ENCODE data around the gene RFLNA. TPM values are rescaled to one million over a fixed set of nuclear protein-coding genes. Genes with fewer than 3 reads are reported as not detected.

Gene RFLNA
- polyA plus RNA-seq, 2 donors = 0.14 to 0.28 TPM

DNA sequence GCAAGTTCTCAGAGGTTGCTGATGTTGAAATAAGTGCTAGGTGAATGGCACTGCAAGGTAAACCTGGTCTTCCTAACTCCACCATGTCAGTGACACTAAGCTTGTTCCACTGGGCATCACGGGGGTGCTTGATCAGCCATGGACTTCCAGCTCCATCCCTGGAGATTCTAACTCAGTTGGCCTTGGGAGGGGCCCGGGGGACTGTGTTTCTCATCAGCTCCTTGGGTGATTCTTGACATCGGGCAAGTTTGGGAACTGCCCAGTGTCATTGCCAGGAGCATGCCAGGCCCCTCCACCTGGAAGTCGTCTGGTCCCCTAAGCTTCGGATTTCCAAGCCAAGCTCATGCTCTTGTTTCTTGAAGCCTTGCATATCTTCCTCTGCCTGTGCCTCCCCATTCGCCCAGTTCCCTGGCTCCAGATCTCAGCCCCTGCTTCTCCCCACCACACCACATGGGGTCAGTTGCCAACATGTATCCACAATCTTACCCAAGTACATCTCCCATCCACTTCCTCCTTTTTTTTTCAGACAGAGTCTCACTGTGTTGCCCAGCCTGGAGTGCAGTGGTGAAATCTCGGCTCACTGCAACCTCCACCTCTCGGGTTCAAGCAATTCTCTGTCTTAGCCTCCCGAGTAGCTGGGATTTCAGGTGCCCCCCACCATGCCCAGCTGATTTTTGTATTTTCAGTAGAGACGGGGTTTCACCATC is 30.7 kb upstream of the RFLNA start:
- no peaks in the 10 kb centered on the region for H3K4me1 ChIP-seq (ENCODE audit: control insufficient read depth in 2 of 2, insufficient read depth in 2 of 2, low read length in 1 of 2)
- no peak overlapping the region for H3K27ac ChIP-seq (ENCODE audit: low read depth in 2 of 2, low read length in 1 of 2)
- H3K4me3 ChIP-seq (ENCODE audit: low read depth in 1 of 2, low read length in 2 of 2) = no peak overlapping the region
- WGBS, 2 donors = 93% methylated on average over 10 of the region's 10 CpGs
- no peaks in the 10 kb centered on the region for H3K9me3 ChIP-seq (ENCODE audit: control insufficient read depth in 2 of 2, insufficient read depth in 1 of 2, low read depth in 1 of 2, low read length in 1 of 2)
- H3K36me3 ChIP-seq (ENCODE audit: control insufficient read depth in 2 of 2, insufficient read depth in 2 of 2, low read length in 1 of 2) = no peaks in the 10 kb centered on the region
- H3K27me3 ChIP-seq (ENCODE audit: control insufficient read depth in 1 of 2, insufficient read depth in 2 of 2, low read length in 2 of 2) = no peaks in the 10 kb centered on the region

GRCh38 chr12:124264879-124265278 is 30.0 kb upstream of the RFLNA start:
- 92 to 93% methylated on average over 7 of the region's 7 CpGs for WGBS, 2 donors

DNA sequence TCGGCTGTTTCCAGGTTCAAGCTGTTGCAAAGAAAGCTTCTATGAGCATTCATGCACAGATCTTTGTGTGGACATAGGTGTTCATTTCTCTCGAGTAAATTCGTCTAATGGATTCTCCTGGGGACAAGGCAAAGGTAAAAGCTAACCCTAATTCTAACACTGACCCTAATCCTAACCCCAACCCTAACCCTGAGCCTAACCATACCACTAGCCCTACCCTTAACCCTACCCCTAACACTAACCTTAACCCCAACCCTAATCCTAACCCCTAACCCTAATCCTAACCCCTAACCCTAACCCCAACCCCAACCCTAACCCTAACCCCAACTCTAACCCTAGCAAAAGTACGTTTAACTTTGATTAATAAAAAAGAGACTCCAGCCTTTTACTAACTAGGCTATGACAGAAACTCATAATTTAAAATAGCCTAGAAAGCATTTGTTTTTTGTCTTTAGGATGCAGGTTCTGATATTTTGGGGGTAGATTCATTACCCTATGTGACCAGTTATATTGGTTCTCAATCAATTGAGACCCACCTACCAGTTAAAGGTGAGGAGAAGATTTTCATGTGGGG is 27.6 kb upstream of the RFLNA start:
- 76 to 80% methylated on average over 4 of the region's 4 CpGs for WGBS, 2 donors
- Histone ChIP-seq H3K27me3 (ENCODE audit: control insufficient read depth in 1 of 2, insufficient read depth in 2 of 2, low read length in 2 of 2) (no peaks in the 10 kb centered on the region), H3K27ac (ENCODE audit: low read depth in 2 of 2, low read length in 1 of 2) (no peak overlapping the region), H3K9me3 (ENCODE audit: control insufficient read depth in 2 of 2, insufficient read depth in 1 of 2, low read depth in 1 of 2, low read length in 1 of 2) (no peaks in the 10 kb centered on the region), H3K36me3 (ENCODE audit: control insufficient read depth in 2 of 2, insufficient read depth in 2 of 2, low read length in 1 of 2) (no peaks in the 10 kb centered on the region), H3K4me3 (ENCODE audit: low read depth in 1 of 2, low read length in 2 of 2) (no peak overlapping the region), H3K4me1 (ENCODE audit: control insufficient read depth in 2 of 2, insufficient read depth in 2 of 2, low read length in 1 of 2) (no peaks in the 10 kb centered on the region)

More at GRCh38 chr12:124264879-124265278, 30.0 kb upstream of the RFLNA start:
- Histone ChIP-seq H3K27me3 (ENCODE audit: control insufficient read depth in 1 of 2, insufficient read depth in 2 of 2, low read length in 2 of 2) (no peaks in the 10 kb centered on the region), H3K9me3 (ENCODE audit: control insufficient read depth in 2 of 2, insufficient read depth in 1 of 2, low read depth in 1 of 2, low read length in 1 of 2) (no peaks in the 10 kb centered on the region), H3K27ac (ENCODE audit: low read depth in 2 of 2, low read length in 1 of 2) (no peak overlapping the region), H3K36me3 (ENCODE audit: control insufficient read depth in 2 of 2, insufficient read depth in 2 of 2, low read length in 1 of 2) (no peaks in the 10 kb centered on the region), H3K4me3 (ENCODE audit: low read depth in 1 of 2, low read length in 2 of 2) (no peak overlapping the region), H3K4me1 (ENCODE audit: control insufficient read depth in 2 of 2, insufficient read depth in 2 of 2, low read length in 1 of 2) (no peaks in the 10 kb centered on the region)

DNA sequence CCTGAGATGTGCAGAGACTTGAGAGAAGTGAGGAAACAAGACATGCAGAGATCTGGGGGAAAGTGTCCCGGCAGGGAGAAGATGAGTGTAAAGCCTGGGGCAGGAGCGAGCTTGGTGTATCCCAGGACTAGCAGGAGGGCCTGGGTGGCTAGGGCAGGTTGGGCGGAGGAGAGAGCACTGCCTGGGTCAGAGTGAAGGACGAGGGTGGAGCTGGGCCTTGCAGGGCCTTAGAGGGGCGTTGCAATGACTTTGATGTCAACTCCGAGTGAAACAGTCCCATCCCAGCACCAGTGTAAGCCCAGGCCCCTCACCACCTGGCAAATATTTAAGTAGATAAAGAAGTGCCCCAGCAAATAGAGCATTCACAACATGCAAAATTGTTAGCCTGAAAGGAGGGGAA is 24.2 kb upstream of the RFLNA start:
- H3K4me3 ChIP-seq (ENCODE audit: low read depth in 1 of 2, low read length in 2 of 2) = no peak overlapping the region
- no peaks in the 10 kb centered on the region for H3K36me3 ChIP-seq (ENCODE audit: control insufficient read depth in 2 of 2, insufficient read depth in 2 of 2, low read length in 1 of 2)
- 87 to 88% methylated on average over 6 of the region's 6 CpGs for WGBS, 2 donors
- H3K9me3 ChIP-seq (ENCODE audit: control insufficient read depth in 2 of 2, insufficient read depth in 1 of 2, low read depth in 1 of 2, low read length in 1 of 2) = no peaks in the 10 kb centered on the region
- no peaks in the 10 kb centered on the region for H3K27me3 ChIP-seq (ENCODE audit: control insufficient read depth in 1 of 2, insufficient read depth in 2 of 2, low read length in 2 of 2)
- H3K27ac ChIP-seq (ENCODE audit: low read depth in 2 of 2, low read length in 1 of 2) = no peak overlapping the region
- H3K4me1 ChIP-seq (ENCODE audit: control insufficient read depth in 2 of 2, insufficient read depth in 2 of 2, low read length in 1 of 2) = no peaks in the 10 kb centered on the region

GRCh38 chr12:124273630-124274029 is 21.3 kb upstream of the RFLNA start:
- 92 to 94% methylated on average over 3 of the region's 3 CpGs for WGBS, 2 donors
- Histone ChIP-seq H3K4me1 (ENCODE audit: control insufficient read depth in 2 of 2, insufficient read depth in 2 of 2, low read length in 1 of 2) (no peaks in the 10 kb centered on the region), H3K27ac (ENCODE audit: low read depth in 2 of 2, low read length in 1 of 2) (no peak overlapping the region), H3K36me3 (ENCODE audit: control insufficient read depth in 2 of 2, insufficient read depth in 2 of 2, low read length in 1 of 2) (no peaks in the 10 kb centered on the region), H3K27me3 (ENCODE audit: control insufficient read depth in 1 of 2, insufficient read depth in 2 of 2, low read length in 2 of 2) (no peaks in the 10 kb centered on the region), H3K9me3 (ENCODE audit: control insufficient read depth in 2 of 2, insufficient read depth in 1 of 2, low read depth in 1 of 2, low read length in 1 of 2) (no peaks in the 10 kb centered on the region), H3K4me3 (ENCODE audit: low read depth in 1 of 2, low read length in 2 of 2) (no peak overlapping the region)

DNA sequence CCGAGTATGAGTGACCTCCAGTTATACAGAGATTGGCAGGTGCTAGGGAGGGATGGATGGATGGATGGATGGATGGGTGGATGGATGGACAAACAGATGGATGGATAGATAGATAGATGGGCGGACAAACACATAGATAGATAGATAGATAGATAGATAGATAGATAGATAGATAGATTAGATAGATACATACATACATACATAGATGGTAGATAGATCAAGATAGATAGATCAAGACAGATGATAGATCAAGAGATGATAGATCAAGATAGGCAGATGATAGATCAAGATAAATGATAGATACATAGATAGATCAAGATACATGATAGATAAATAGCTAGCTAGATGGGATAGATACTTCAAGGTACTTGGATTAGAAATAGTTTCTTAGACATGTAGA is 18.6 kb upstream of the RFLNA start:
- no peaks in the 10 kb centered on the region for H3K36me3 ChIP-seq (ENCODE audit: control insufficient read depth in 2 of 2, insufficient read depth in 2 of 2, low read length in 1 of 2)
- H3K9me3 ChIP-seq (ENCODE audit: control insufficient read depth in 2 of 2, insufficient read depth in 1 of 2, low read depth in 1 of 2, low read length in 1 of 2) = no peaks in the 10 kb centered on the region
- 88% methylated on average over 2 of the region's 2 CpGs for WGBS, 2 donors
- H3K4me3 ChIP-seq (ENCODE audit: low read depth in 1 of 2, low read length in 2 of 2) = no peak overlapping the region
- H3K27ac ChIP-seq (ENCODE audit: low read depth in 2 of 2, low read length in 1 of 2) = no peak overlapping the region
- H3K27me3 ChIP-seq (ENCODE audit: control insufficient read depth in 1 of 2, insufficient read depth in 2 of 2, low read length in 2 of 2) = peaks cover 0 to 2% of the 10 kb centered on the region in 2 donors
- no peaks in the 10 kb centered on the region for H3K4me1 ChIP-seq (ENCODE audit: control insufficient read depth in 2 of 2, insufficient read depth in 2 of 2, low read length in 1 of 2)

GRCh38 chr12:124277394-124278241 is 17.3 kb upstream of the RFLNA start:
- WGBS, 2 donors = 46 to 48% methylated on average over 16 of the region's 16 CpGs
- no peaks in the 10 kb centered on the region for H3K36me3 ChIP-seq (ENCODE audit: control insufficient read depth in 2 of 2, insufficient read depth in 2 of 2, low read length in 1 of 2)
- no peaks in the 10 kb centered on the region for H3K4me1 ChIP-seq (ENCODE audit: control insufficient read depth in 2 of 2, insufficient read depth in 2 of 2, low read length in 1 of 2)
- H3K27me3 ChIP-seq (ENCODE audit: control insufficient read depth in 1 of 2, insufficient read depth in 2 of 2, low read length in 2 of 2) = peaks cover 0 to 2% of the 10 kb centered on the region in 2 donors
- H3K9me3 ChIP-seq (ENCODE audit: control insufficient read depth in 2 of 2, insufficient read depth in 1 of 2, low read depth in 1 of 2, low read length in 1 of 2) = no peaks in the 10 kb centered on the region
- no peak overlapping the region for H3K4me3 ChIP-seq (ENCODE audit: low read depth in 1 of 2, low read length in 2 of 2)
- H3K27ac ChIP-seq (ENCODE audit: low read depth in 2 of 2, low read length in 1 of 2) = no peak overlapping the region

DNA sequence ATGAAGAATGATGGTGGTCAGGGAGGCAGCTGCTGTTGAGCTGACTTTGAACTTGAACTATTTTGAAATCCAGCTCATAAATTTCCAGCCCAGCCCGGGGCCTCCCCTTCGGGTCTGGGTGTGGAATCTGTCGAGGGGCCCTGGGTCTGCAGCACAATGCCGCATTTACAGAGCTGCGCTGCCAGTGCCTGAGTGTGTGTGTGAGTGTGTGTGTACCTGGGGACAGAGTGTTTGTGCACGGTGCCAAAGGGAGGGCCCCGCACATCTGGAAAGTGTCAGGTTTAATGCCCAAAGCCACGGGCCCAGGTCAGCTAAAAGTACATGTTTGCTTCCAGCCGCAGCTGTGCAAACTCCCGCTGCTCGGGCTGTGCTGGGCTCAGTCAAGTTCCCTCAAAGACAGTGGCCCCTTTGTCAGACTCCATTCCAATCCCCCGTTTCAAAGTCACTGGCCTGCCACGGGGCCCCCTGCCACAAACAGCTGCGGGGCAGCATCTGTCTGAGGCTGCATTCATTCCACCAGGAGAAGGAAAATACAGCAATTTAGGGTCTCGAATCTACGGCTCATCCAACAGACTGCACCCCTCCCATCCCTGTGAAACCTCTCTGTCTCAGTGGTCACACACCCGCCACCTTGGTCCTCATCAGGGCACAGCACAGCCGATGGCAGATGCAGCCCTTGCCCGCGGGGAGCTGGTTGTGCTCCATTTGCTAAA is 16.3 kb upstream of the RFLNA start:
- H3K36me3 ChIP-seq (ENCODE audit: control insufficient read depth in 2 of 2, insufficient read depth in 2 of 2, low read length in 1 of 2) = no peaks in the 10 kb centered on the region
- H3K9me3 ChIP-seq (ENCODE audit: control insufficient read depth in 2 of 2, insufficient read depth in 1 of 2, low read depth in 1 of 2, low read length in 1 of 2) = no peaks in the 10 kb centered on the region
- peaks cover 0 to 2% of the 10 kb centered on the region in 2 donors for H3K27me3 ChIP-seq (ENCODE audit: control insufficient read depth in 1 of 2, insufficient read depth in 2 of 2, low read length in 2 of 2)
- H3K27ac ChIP-seq (ENCODE audit: low read depth in 2 of 2, low read length in 1 of 2) = no peak overlapping the region
- WGBS, 2 donors = 69 to 70% methylated on average over 20 of the region's 20 CpGs
- no peak overlapping the region for H3K4me3 ChIP-seq (ENCODE audit: low read depth in 1 of 2, low read length in 2 of 2)
- H3K4me1 ChIP-seq (ENCODE audit: control insufficient read depth in 2 of 2, insufficient read depth in 2 of 2, low read length in 1 of 2) = no peaks in the 10 kb centered on the region

- no peaks in the 10 kb centered on the region for H3K36me3 ChIP-seq (ENCODE audit: control insufficient read depth in 2 of 2, insufficient read depth in 2 of 2, low read length in 1 of 2)
- peaks cover 1 to 2% of the 10 kb centered on the region in 2 donors for H3K9me3 ChIP-seq (ENCODE audit: control insufficient read depth in 2 of 2, insufficient read depth in 1 of 2, low read depth in 1 of 2, low read length in 1 of 2)
- no peak overlapping the region for H3K4me3 ChIP-seq (ENCODE audit: low read depth in 1 of 2, low read length in 2 of 2)
- 57 to 58% methylated on average over 11 of the region's 11 CpGs for WGBS, 2 donors
- H3K27ac ChIP-seq (ENCODE audit: low read depth in 2 of 2, low read length in 1 of 2) = no peak overlapping the region
- no peaks in the 10 kb centered on the region for H3K4me1 ChIP-seq (ENCODE audit: control insufficient read depth in 2 of 2, insufficient read depth in 2 of 2, low read length in 1 of 2)
- H3K27me3 ChIP-seq (ENCODE audit: control insufficient read depth in 1 of 2, insufficient read depth in 2 of 2, low read length in 2 of 2) = peaks cover 0 to 2% of the 10 kb centered on the region in 2 donors
These were observed 15.6 kb upstream of the RFLNA start for GRCh38 chr12:124279315-124279714.
